HG02852 (cell line): ENCODE results near the gene PHF2.

Source experiments
- ATAC-seq: cut with Tn5 transposase; IDR thresholded peaks from one replicate; pipeline ENCODE4 v1.9.1; 2021; ENCODE audit warnings: mild to moderate bottlenecking, moderate library complexity; ENCODE audit not compliant: unreplicated experiment

Gene PHF2

DNA sequence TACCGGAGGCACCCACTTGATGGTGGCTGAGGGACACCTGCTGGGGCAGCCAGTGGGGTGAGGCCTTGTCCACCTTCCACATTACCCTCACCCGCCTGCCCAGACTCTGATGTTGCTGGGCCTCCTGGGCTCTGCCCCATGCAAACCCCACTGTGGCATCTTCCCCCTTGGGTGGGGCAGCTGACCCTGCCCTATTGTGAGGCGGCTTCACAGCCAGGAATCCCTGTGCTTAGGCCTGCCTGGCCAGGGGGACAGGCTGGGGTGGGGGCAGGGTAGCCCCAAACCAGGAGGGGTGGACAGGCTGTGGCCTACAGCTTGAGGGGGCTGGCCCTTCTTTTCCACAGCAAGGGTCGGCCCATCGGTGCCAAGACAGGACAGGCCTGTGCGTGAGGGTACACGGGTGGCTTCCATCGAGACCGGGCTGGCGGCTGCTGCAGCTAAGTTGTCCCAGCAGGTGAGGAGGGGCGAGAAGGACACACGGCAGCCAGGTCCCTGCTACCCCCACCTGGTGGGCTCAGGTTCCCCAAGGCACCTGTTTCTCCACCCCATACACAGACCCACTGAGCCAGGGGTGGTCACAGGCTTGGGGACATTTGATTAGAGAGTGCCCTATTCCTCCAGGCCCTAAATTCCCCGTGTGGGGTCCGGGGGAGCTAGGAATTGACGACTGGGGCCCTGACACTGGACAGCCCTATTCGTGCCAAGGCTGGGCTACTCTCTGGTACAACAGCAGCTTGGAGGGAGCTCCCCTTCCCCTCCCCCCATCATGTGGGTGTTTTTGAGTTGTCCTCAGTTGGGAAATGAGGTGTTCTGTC lies 99.2 kb downstream of the PHF2 start:
- ATAC-seq = no peak

DNA sequence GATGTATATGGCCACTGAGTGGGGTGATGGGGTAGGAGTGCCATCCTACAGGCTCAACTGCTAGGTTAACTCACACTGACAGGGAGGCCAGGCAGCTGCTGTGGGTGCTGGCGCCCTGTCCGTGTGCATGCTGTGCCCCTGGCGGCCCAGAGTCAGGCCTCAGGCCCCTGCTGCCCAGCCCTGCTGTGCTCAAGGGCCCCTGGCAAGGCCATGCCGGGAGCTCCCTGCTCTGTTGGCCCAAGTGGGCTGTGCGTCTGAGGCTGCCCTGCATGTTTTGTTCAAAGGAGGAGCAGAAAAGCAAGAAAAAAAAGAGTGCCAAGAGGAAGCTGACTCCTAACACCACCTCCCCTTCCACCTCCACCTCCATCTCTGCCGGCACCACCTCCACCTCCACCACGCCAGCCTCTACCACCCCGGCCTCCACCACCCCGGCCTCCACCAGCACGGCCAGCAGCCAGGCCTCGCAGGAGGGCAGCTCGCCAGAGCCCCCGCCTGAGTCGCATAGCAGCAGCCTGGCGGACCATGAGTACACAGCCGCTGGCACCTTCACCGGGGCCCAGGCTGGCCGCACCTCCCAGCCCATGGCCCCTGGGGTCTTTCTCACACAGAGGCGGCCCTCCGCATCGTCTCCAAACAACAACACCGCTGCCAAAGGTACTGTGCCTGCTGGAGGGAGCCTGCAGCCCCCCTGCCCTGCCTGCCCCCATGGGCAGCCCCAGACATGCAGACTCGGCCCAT lies 100.1 kb downstream of the PHF2 start:
- ATAC-seq = no peak

DNA sequence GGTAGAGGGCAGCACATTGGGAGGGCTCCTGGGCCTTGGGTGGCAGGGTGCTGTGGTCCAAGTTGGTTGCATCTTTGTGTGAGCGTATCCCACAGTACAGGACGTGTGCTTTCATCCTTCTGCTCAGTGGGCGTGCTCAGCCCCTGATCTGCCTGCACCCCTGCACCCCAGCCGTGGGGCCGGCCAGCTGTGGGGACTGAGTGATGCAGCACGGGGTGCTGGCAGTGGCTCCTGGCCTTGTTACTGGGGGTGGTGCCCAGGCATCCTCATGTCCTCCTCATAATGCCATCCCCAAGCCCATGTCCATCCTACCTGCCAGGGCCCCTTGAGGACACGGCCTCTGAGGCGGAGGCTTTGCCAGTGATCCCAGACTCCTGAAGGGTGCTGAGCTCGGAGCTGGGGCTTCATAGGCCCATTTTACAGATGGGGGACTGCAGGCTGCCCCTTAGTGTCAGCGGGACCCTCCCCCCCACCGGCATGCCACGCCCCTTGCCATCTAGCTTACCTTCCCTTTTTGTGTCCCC lies 100.7 kb downstream of the PHF2 start:
- ATAC-seq = no peak

DNA sequence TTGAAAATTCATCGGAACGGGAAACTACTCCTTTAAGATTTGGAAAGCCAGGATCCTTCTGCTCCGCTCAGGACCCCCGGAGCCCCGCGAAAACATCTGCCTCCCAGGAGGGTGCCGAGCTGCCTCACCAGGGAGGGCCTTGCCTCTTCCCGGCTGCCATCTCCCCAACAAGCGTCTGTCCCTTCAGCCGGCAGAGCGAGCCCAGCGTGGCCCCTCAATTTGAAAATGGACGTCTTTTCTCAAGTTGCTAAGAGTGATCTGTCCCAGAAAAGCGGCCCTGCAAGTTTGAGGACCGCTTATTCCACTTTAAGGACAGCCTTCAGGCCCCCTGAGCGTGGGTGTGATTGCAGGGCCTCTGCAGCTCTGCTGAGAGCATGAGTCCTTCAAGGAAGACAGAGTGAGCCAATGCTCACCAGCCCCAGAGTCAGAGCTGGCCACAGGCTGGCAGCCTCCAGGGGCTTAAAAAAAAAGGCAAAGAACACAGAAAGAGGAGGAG lies 101.3 kb downstream of the PHF2 start:
- ATAC-seq = no peak

DNA sequence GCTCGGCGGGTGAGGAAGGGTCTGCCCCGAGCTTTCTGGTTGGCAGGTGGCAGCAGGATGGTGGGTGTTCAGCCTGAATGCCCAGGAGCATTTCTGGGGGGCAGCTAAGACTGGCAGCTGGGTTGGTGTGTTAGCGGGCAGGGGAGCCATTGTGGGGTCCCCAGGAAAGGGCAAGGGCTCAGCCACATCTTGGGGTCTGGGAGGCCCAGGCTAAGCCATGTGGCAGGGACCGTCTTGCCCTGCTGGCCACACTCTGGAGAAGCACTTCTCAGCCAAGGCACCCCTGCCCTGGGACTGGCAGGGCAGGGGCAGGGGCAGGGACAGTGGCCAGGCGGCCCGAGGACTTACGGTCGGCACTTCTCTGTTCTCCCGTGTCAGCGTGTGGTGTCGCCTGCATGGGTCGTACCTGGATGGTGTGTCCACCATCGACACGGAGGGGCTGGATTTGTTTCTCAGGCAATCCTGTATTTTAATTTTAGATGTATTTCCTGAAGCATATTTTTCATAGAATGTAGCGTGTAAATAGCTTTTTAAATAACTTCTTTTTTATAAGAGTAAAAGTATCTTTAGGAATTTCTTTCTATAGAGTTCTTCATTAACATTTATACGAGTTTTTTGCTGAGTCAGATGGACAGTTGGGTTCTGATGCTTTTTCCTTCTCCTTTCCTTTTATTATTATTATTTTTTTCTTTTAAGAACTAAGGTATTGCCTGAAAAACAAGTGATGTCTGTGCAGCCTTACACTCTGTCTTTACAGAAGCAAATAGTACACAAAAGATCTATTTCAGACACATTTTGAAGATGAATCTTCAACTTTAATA lies 102.0 kb downstream of the PHF2 start:
- no peak for ATAC-seq

DNA sequence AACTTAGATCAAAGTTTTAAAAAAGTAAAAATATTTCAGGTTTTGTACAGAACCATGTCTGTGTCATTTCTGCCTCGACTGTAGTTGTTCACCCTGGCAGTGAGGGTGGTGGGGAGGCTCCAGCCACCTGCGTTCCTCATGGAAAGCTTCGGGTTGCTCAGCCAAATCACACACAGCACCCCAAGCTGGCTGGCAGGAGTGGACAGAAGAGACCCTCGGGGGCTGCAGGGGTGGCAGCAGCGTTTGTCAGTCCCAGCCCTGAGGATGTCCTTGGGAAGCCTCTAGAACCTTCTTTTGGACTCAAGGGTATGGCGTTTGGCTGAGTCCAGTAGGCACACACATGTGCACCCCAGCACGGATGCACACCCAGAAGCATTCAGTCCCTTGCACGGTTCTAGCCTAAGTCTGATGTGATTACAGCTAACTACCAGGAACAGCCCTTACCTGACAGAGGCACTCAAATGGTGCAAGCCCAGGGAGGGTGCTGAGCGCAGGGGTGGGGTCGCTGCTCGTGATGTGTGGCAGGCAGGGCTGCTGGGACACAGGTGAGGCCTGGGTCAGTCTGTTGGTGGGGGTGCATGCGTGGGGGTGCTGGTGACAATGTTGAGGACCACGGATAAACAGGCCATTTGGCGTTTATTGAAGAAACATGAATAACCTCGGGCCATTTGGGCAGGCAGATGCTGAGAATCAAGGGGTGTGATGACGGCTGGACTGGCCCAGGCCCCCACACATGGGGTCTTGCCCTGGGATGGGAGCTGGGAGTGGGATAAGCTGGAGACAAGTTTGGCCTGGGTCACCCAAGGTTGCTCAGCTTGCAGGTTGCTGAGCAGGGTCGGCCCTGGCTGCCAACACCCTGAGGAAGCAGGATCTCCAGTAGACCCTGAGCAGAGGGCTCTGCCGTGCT lies 103.4 kb downstream of the PHF2 start:
- no peak for ATAC-seq

GRCh38 chr9:93680443-93681268 lies 104.3 kb downstream of the PHF2 start:
- ATAC-seq = no peak

GRCh38 chr9:93681269-93682154 lies 105.1 kb downstream of the PHF2 start:
- ATAC-seq = no peak

DNA sequence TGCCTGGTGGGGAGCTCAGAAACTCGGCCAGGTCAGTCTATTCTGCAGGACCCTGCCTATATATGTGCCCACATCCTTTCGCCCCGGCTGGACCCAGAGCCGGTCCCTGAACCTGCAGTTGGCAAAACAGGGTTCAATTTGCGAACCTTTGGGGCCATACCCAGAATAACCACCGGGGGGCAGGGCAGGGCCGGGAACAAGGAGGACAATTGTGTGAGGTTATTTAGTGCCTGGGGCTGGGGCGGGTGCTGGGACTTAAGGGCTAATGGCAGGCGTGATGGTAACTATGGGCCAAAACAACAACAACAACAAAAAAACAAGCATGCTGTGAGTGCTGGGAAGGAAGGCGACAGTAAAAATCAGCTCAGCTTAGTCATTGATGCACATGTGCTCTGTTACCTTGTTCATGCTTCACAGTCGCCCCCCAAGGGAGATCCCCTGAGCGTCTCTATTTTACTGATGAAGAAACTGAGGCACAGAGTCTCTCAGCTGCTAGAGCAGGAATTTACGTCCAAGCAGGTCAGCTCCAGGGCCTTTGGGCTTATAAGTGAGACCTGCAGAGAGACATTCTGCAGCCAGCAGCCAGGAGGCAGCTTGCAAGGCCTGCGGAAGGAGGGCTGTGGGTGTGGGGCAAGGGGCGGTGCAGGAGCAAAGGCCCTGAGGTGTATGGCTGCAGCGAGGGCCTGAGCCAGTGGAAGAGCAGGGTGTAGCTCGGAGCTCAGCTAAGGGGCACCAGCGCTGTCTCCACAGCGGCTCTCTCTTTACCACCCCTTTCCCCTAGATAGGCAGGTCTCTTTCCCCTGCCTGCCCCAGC lies 106.0 kb downstream of the PHF2 start:
- no peak for ATAC-seq

GRCh38 chr9:93683331-93684134 lies 107.1 kb downstream of the PHF2 start:
- ATAC-seq = no peak

DNA sequence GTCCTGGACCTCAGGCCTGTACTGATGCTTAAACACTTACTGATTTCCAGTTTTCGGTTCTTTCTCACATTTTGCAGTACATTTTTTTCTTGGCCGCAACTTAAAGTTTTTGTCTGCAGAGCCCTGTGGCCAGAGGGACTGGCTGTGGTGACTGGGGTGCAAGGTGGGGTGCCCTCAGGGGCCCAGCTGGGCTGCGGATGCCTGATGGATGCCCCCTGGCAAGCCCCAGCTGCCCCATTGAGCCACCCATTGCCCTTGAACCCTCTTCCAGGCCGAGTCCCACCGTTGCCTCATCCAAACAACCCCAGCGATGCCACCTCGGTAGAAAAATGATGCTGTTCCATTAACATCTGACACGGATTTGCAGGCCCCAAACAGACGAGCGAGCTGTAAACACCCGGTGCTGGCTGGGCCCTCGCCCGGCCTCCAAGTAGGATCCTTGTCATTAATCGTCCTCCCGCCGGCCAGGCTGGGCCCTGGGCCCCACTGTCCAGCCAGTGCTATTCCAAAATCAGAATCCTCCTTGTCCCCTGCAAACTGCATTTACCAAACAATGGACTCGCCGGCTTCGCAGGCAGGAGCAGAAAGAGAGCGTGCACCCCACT lies 107.9 kb downstream of the PHF2 start:
- no peak for ATAC-seq

DNA sequence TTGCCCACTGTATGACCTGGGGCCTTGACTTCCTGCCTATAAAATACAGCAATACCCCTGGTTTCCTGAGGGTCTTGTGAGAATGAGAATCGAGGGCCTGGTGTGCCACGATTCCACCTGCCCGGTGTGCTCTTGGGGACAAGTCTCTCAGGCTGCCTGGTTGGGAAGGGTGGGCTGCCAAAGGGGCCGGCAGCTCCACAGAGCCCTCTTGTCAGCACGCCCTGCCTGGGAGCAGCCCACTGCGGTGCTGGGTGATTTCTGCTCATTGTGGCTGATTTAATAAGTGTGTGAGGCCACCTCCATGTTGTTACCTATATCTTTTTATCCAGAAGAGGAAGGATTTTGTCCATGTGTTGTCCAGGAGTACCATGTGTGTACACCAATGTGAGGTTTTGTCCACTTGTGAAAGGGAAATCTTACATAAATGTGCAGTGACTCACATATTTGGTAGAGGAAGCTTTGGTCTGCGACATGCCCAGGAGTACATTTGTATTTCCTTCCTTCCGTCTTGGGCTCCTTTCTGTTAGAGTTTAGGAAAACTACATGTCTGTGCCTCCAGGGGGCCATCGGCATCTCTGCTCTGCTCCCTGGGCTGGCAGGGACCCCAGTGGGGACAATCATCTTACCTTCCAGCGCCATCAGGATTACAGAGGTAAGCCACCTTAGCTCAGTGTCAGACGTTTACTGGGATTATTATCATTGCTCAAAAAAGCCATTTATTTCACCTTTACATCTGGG lies 108.6 kb downstream of the PHF2 start:
- no peak for ATAC-seq

- no peak for ATAC-seq
Observed at GRCh38 chr9:93686127-93686879, 109.9 kb downstream of the PHF2 start.

DNA sequence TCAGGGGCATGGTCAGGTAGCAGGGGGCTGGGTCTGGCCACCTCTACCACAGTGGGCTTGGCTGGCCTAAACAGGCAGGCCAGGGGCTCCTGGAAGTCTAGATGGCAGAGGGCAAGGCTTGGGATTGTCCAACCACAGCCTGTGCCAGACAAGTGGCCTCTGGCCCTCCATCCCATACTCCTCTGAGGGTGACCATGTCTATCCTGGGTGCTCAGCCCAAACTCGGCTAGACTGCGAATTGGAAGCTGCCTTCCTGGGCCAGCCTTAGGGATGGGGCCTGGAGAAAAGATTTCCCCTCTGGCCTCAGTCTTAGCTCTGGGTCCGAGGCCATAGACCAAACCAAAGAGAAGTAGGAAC lies 110.5 kb downstream of the PHF2 start:
- no peak for ATAC-seq

DNA sequence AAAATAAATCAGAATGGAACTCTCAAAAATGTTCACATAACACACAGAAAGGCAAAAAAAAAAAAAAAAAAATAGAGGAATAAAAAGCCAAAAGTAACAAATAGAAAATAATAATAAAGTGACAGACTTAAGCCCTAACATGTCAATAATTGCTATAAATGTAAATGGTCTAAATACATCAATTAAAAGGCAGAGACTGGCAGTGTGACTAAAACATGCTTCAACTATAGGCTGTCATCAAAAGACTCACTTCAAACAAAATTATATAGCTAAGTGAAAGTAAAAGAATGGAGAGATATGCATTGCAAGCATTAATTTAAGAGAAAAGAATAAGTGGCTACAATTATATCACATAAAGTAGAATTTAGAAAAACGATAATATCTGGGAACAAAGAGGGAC lies 114.2 kb downstream of the PHF2 start:
- ATAC-seq = no peak
